SU-DHL-6 (cell line): Measurements from ENCODE around the gene TMC1.

Experiments used
- CTCF ChIP-seq: fragments of 200-600 bp; sonication (generic); IDR thresholded peaks from one replicate; pipeline ENCODE4 v1.5.1; 2017; ENCODE audit warnings: antibody characterized with exemption, mild to moderate bottlenecking, low read length, moderate library complexity; ENCODE audit not compliant: insufficient read depth, poor library complexity, severe bottlenecking
- EZH2phosphoT487 ChIP-seq: fragments of 200-600 bp; sonication (generic), shearing (Covaris generic); conservative IDR thresholded peaks from 2 replicates; pipeline ENCODE4 v1.6.1; 2018; ENCODE audit warnings: mild to moderate bottlenecking, antibody characterized with exemption, low read length, moderate library complexity, mixed read lengths

GRCh38 chr9:72586388-72587130, 65.2 kb downstream of the TMC1 start:
- TF ChIP-seq CTCF (no peak), EZH2phosphoT487 (no peak)
